MM.1S (cell line): Measurements from ENCODE around the gene PDE11A.

ENCODE experiments used
- DNase-seq: peaks from one replicate; pipeline ENCODE4 v3.0.0-alpha.2; 2015
- H2AFZ ChIP-seq: fragments of 300-600 bp; sonication (generic); 2 replicates; pipeline ENCODE4 v1.6.0; 2016; ENCODE audit warnings: antibody characterized with exemption, low read length
- H3F3A ChIP-seq: fragments of 300-600 bp; sonication (generic); 2 replicates; pipeline ENCODE4 v1.6.1; 2016; ENCODE audit warnings: mild to moderate bottlenecking, antibody characterized with exemption, low read length, moderate library complexity, mixed read lengths; ENCODE audit not compliant: insufficient read depth
- H3K27ac ChIP-seq: fragments of 300-600 bp; sonication (generic); 2 replicates; pipeline ENCODE4 v1.5.1; 2016; ENCODE audit warnings: mild to moderate bottlenecking, low read length
- H3K27me3 ChIP-seq: fragments of 300-600 bp; sonication (generic); replicated peaks from 2 replicates; pipeline ENCODE4 v1.6.0; 2016; ENCODE audit warnings: low read length; ENCODE audit not compliant: insufficient read depth
- H3K36me3 ChIP-seq: fragments of 300-600 bp; sonication (generic); replicated peaks from 2 replicates; pipeline ENCODE4 v1.6.1; 2016; ENCODE audit warnings: mild to moderate bottlenecking, low read length, mixed read lengths; ENCODE audit not compliant: insufficient read depth
- H3K4me1 ChIP-seq: fragments of 300-600 bp; sonication (generic); 2 replicates; pipeline ENCODE4 v1.6.1; 2016; ENCODE audit warnings: low read length, mixed read lengths
- H3K4me2 ChIP-seq: fragments of 300-600 bp; sonication (generic); 2 replicates; pipeline ENCODE4 v1.6.0; 2016; ENCODE audit warnings: low read depth, low read length
- H3K4me3 ChIP-seq: fragments of 300-600 bp; sonication (generic); 2 replicates; pipeline ENCODE4 v1.5.1; 2016; ENCODE audit warnings: low read length, mixed read lengths
- H3K79me2 ChIP-seq: fragments of 300-600 bp; sonication (generic); 2 replicates; pipeline ENCODE4 v1.6.1; 2016; ENCODE audit warnings: mixed run types, low read length, mixed read lengths
- H3K9ac ChIP-seq: fragments of 300-600 bp; sonication (generic); 2 replicates; pipeline ENCODE4 v1.6.1; 2016; ENCODE audit warnings: low read length, mixed read lengths
- H3K9me2 ChIP-seq: fragments of 300-600 bp; sonication (generic); replicated peaks from 2 replicates; pipeline ENCODE4 v1.6.1; 2016; ENCODE audit warnings: mild to moderate bottlenecking, low read length, mixed read lengths; ENCODE audit not compliant: insufficient read depth
- H3K9me3 ChIP-seq: fragments of 300-600 bp; sonication (generic); replicated peaks from 2 replicates; pipeline ENCODE4 v1.6.1; 2016; ENCODE audit warnings: mild to moderate bottlenecking, low read length, mixed read lengths; ENCODE audit not compliant: insufficient read depth
- H4K20me1 ChIP-seq: fragments of 300-600 bp; sonication (generic); 2 replicates; pipeline ENCODE4 v1.6.1; 2016; ENCODE audit warnings: mild to moderate bottlenecking, low read length, moderate library complexity, mixed read lengths; ENCODE audit not compliant: insufficient read depth
- EZH2 ChIP-seq: fragments of 300-600 bp; sonication (generic); optimal IDR thresholded peaks from 2 replicates; pipeline ENCODE3; 2017; ENCODE audit warnings: low read depth, mild to moderate bottlenecking, antibody characterized with exemption, low read length, mixed read lengths
- EZH2phosphoT487 ChIP-seq: fragments of 300-600 bp; sonication (generic); IDR thresholded peaks from 2 replicates; pipeline ENCODE4 v1.6.1; 2018; ENCODE audit warnings: antibody characterized with exemption, low read length
- TF ChIP-seq, protein P1 (sequence below): fragments of 300-600 bp; sonication (generic); IDR thresholded peaks from 2 replicates; pipeline ENCODE4 v1.5.1; 2016; ENCODE audit warnings: antibody characterized with exemption, low read length, mixed read lengths

The PDE11A gene

GRCh38 chr2:177972123-177972522 is 100.5 kb downstream of the PDE11A start:
- no peaks in the 10 kb centered on the region for H4K20me1 ChIP-seq
- no peaks in the 10 kb centered on the region for H3K9me2 ChIP-seq
- no peak overlapping the region for H3K27ac ChIP-seq
- no peaks in the 10 kb centered on the region for H3K79me2 ChIP-seq
- H3K36me3 ChIP-seq = no peaks in the 10 kb centered on the region
- H3K27me3 ChIP-seq = no peaks in the 10 kb centered on the region
- H3K9me3 ChIP-seq = no peaks in the 10 kb centered on the region
- no peaks in the 10 kb centered on the region for H3K4me1 ChIP-seq
- no peak overlapping the region for H3K4me3 ChIP-seq
- TF ChIP-seq EZH2phosphoT487 (no peak), EZH2 (no peak)
- TF ChIP-seq, protein P1, sequence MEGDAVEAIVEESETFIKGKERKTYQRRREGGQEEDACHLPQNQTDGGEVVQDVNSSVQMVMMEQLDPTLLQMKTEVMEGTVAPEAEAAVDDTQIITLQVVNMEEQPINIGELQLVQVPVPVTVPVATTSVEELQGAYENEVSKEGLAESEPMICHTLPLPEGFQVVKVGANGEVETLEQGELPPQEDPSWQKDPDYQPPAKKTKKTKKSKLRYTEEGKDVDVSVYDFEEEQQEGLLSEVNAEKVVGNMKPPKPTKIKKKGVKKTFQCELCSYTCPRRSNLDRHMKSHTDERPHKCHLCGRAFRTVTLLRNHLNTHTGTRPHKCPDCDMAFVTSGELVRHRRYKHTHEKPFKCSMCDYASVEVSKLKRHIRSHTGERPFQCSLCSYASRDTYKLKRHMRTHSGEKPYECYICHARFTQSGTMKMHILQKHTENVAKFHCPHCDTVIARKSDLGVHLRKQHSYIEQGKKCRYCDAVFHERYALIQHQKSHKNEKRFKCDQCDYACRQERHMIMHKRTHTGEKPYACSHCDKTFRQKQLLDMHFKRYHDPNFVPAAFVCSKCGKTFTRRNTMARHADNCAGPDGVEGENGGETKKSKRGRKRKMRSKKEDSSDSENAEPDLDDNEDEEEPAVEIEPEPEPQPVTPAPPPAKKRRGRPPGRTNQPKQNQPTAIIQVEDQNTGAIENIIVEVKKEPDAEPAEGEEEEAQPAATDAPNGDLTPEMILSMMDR = no peak
- no peak for DNase-seq
- no peaks in the 10 kb centered on the region for H3F3A ChIP-seq
- no peak overlapping the region for H3K4me2 ChIP-seq
- H3K9ac ChIP-seq = no peak overlapping the region
- no peak overlapping the region for H2AFZ ChIP-seq

DNA sequence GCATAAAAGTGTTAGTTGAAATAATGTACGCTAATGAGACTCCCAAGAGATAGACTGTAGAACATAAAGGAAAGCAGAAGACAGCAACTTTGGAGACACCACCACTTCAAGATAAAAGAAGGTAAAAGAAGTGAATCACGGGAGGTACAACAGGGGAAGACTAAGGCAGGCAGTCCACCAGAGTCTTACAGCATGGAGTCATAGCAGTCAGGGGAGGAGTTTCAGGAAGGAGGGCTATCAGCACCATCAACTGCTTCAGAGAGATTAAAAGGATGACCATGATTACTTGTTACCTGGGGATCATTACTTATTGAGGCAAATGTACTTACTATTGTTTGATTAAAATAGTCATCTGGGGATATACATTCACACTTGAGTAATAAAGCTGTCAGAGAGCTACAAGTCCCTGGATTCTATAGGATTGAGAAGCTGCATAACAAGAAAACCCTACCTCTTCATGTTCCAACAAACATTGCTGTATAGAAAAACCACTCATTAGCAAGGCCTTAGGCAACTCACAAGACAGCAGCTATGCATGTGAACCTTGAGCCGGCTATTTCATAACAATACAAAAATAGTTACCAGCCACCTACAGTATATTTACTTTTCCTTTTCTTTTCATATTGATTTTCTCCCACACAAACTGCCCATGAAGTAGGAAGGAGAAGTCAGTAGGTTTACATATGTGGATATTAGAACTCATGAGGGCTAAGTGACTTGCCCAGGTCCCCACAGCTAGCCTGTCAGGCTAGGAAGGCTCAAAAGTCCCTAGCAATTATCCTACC is 101.7 kb downstream of the PDE11A start:
- Histone ChIP-seq H3K4me2 (no peak overlapping the region), H3K79me2 (no peaks in the 10 kb centered on the region), H3K9me3 (no peaks in the 10 kb centered on the region), H2AFZ (no peak overlapping the region), H3F3A (no peaks in the 10 kb centered on the region), H3K4me1 (no peaks in the 10 kb centered on the region), H3K4me3 (no peak overlapping the region), H4K20me1 (no peaks in the 10 kb centered on the region), H3K27me3 (no peaks in the 10 kb centered on the region), H3K27ac (no peak overlapping the region), H3K9me2 (no peaks in the 10 kb centered on the region), H3K36me3 (no peaks in the 10 kb centered on the region), H3K9ac (no peak overlapping the region)
- TF ChIP-seq, protein P1 = no peak
- TF ChIP-seq EZH2phosphoT487 (no peak), EZH2 (no peak)
- DNase-seq = no peak

- Histone ChIP-seq H3K36me3 (no peaks in the 10 kb centered on the region), H3K9ac (no peak overlapping the region), H3K79me2 (no peaks in the 10 kb centered on the region), H3K27ac (no peak overlapping the region), H3K9me2 (no peaks in the 10 kb centered on the region), H3K27me3 (no peaks in the 10 kb centered on the region), H3K4me1 (no peaks in the 10 kb centered on the region), H2AFZ (no peak overlapping the region), H4K20me1 (no peaks in the 10 kb centered on the region), H3K4me3 (no peak overlapping the region), H3F3A (no peaks in the 10 kb centered on the region), H3K4me2 (no peak overlapping the region), H3K9me3 (no peaks in the 10 kb centered on the region)
- TF ChIP-seq EZH2 (no peak), EZH2phosphoT487 (no peak)
- TF ChIP-seq, protein P1 = no peak
- DNase-seq = no peak
Observed at GRCh38 chr2:177964892-177965291, 107.7 kb downstream of the PDE11A start.
